GM18526 (cell line): Measurements from ENCODE around the gene SPTY2D1.

Experiments used
- POLR2A ChIP-seq: IDR thresholded peaks from 3 replicates; pipeline ENCODE4 v1.6.1; 2011; ENCODE audit not compliant: insufficient read length; ENCODE audit errors: extremely low read depth

The SPTY2D1 gene

GRCh38 chr11:18634140-18635032, at the start of gene SPTY2D1:
Gene SPTY2D1 (minus strand): TSS chr11:18634342. CDS start chr11:18634257, 85 bp downstream.
- TF ChIP-seq POLR2A: peak; percentile 95

- no peak for TF ChIP-seq POLR2A
These were observed 48.3 kb upstream of the SPTY2D1 start for GRCh38 chr11:18682466-18682865.

- TF ChIP-seq POLR2A: no peak
These were observed 43.4 kb upstream of the SPTY2D1 start for GRCh38 chr11:18677560-18677959.

GRCh38 chr11:18676803-18677202, 42.7 kb upstream of the SPTY2D1 start:
- TF ChIP-seq POLR2A: no peak

- TF ChIP-seq POLR2A: no peak
These were observed 37.1 kb upstream of the SPTY2D1 start for GRCh38 chr11:18671246-18671645.

- TF ChIP-seq POLR2A: no peak
These were observed 35.6 kb upstream of the SPTY2D1 start for GRCh38 chr11:18669711-18670110.

- no peak for TF ChIP-seq POLR2A
These were observed 35.1 kb upstream of the SPTY2D1 start for GRCh38 chr11:18669219-18669596.

GRCh38 chr11:18668131-18668530, 34.0 kb upstream of the SPTY2D1 start:
- no peak for TF ChIP-seq POLR2A

- no peak for TF ChIP-seq POLR2A
These were observed 23.5 kb upstream of the SPTY2D1 start for GRCh38 chr11:18657673-18658072.

GRCh38 chr11:18650859-18651557, 16.9 kb upstream of the SPTY2D1 start:
- TF ChIP-seq POLR2A: no peak

- no peak for TF ChIP-seq POLR2A
These were observed 16.2 kb upstream of the SPTY2D1 start for GRCh38 chr11:18650353-18650752.

- no peak for TF ChIP-seq POLR2A
These were observed 7.5 kb upstream of the SPTY2D1 start for GRCh38 chr11:18641677-18642076.

GRCh38 chr11:18633256-18634139, 644 bp downstream of the SPTY2D1 start:
- peak; percentile 50 for TF ChIP-seq POLR2A

- no peak for TF ChIP-seq POLR2A
These were observed 1.3 kb downstream of the SPTY2D1 start for GRCh38 chr11:18632841-18633240.

GRCh38 chr11:18624161-18624560, 10.0 kb downstream of the SPTY2D1 start:
- TF ChIP-seq POLR2A: no peak
